PC-9 (cell line): ENCODE results near the gene AUH.

Experiments used
- CTCF ChIP-seq: fragments of 200-600 bp; sonication (generic); conservative IDR thresholded peaks from 2 replicates; pipeline ENCODE4 v1.6.1; 2017; ENCODE audit warnings: mixed run types, antibody characterized with exemption, mild to moderate bottlenecking, moderate library complexity
- EZH2 ChIP-seq: fragments of 200-600 bp; sonication (generic); IDR thresholded peaks from 2 replicates; pipeline ENCODE4 v1.8.0; 2017; ENCODE audit warnings: antibody characterized with exemption, low read depth

- TF ChIP-seq CTCF (no peak), EZH2 (no peak)
These were observed 48.4 kb upstream of the AUH start for GRCh38 chr9:91410161-91410560.
